K562 (cell line): ENCODE data around the gene ABT1. TPM values are rescaled to one million over a fixed set of nuclear protein-coding genes. Genes with fewer than 3 reads are reported as not detected.

ENCODE experiments used
- C11orf30 ChIP-seq: fragments of 450-650 bp; IDR thresholded peaks from 2 replicates; pipeline ENCODE4 v1.6.1; 2016; ENCODE audit warnings: low read depth, mild to moderate bottlenecking
- CXXC5 ChIP-seq: fragments of 250-450 bp; sonication (Bioruptor Pico); IDR thresholded peaks from 2 replicates; pipeline ENCODE4 v1.8.0; 2022; ENCODE audit warnings: inconsistent platforms, mild to moderate bottlenecking, moderate library complexity
- FOXA1 ChIP-seq: fragments of 450-650 bp; IDR thresholded peaks from 2 replicates; pipeline ENCODE4 v1.6.1; 2016; ENCODE audit warnings: mild to moderate bottlenecking, borderline replicate concordance
- IRF2 ChIP-seq: sonication (generic); formaldehyde crosslinking; IDR thresholded peaks from 2 replicates; pipeline ENCODE4 v1.8.1; 2022; ENCODE audit warnings: mild to moderate bottlenecking, missing genetic modification reagents
- ZNF311 ChIP-seq: fragments of 250-450 bp; sonication (Bioruptor Pico); IDR thresholded peaks from 2 replicates; pipeline ENCODE4 v1.4.0; 2020; ENCODE audit warnings: mild to moderate bottlenecking, moderate library complexity
- ZNF354B ChIP-seq: fragments of 250-450 bp; sonication (Bioruptor Pico); IDR thresholded peaks from 2 replicates; pipeline ENCODE4 v1.4.0; 2020
- ZNF76 ChIP-seq: fragments of 250-450 bp; sonication (Bioruptor Pico); IDR thresholded peaks from 2 replicates; pipeline ENCODE4 v1.4.0; 2020; ENCODE audit warnings: mild to moderate bottlenecking, moderate library complexity, borderline replicate concordance
- ZNF79 ChIP-seq: fragments of 250-450 bp; sonication (Bioruptor Pico); IDR thresholded peaks from 2 replicates; pipeline ENCODE4 v1.4.0; 2020; ENCODE audit warnings: low read depth, mild to moderate bottlenecking, moderate library complexity
- polyA plus RNA-seq, 8 experiments: library from polyadenylated mRNA; depleted of rRNA in 4 of 8; stranded (reverse) in 5 of 8; unstranded in 3 of 8; fragments of >200 nt; fragmentation: Nextera tagmentation in 2 of 8; fragmentation: Illumina TruSeq in 1 of 8; extraction: Ambion mirVana in 2 of 8; extraction: Trizol in 1 of 8; gene quantifications; 2 replicates each; pipeline versions ENCODE4 v1.2.1 to v1.2.3, GENCODE V29; 2011 to 2014; ENCODE audit warnings: inconsistent platforms in 1 of 8, missing spikeins in 1 of 8
- total RNA-seq, 7 experiments: library from RNA; depleted of rRNA in 6 of 7; stranded (reverse); fragments of >200 nt in 6 of 7; fragmentation: Illumina TruSeq in 2 of 7; extraction: Trizol in 2 of 7; gene quantifications; 2 replicates each; pipeline versions ENCODE4 v1.2.1 to v1.2.3, GENCODE V29; 2011 to 2021; ENCODE audit warnings: low replicate concordance in 1 of 7
- TF ChIP-seq, protein P1 (sequence below): conservative IDR thresholded peaks from 2 replicates; pipeline ENCODE4 v1.6.1; 2011; ENCODE audit warnings: low read depth, mild to moderate bottlenecking, low read length; ENCODE audit not compliant: control insufficient read depth
- TF ChIP-seq, protein P2 (sequence below): fragments of 150-350 bp; IDR thresholded peaks from 2 replicates; pipeline ENCODE4 v1.6.1; 2014; ENCODE audit warnings: low read depth, mild to moderate bottlenecking, low read length, borderline replicate concordance
- TF ChIP-seq, protein P3 (sequence below): fragments of 200-800 bp; sonication (Bioruptor generic); IDR thresholded peaks from 2 replicates; pipeline ENCODE4 v1.6.1; 2016; ENCODE audit warnings: missing genetic modification characterization, missing compliant biosample characterization
- TF ChIP-seq, protein P4 (sequence below), 3 experiments: fragments of 200-800 bp in 1 of 3; sonication (Bioruptor generic) in 1 of 3; sonication (generic) in 1 of 3; formaldehyde crosslinking in 1 of 3; IDR thresholded peaks; 2 replicates each; pipeline versions ENCODE4 v1.6.1 to v1.8.0; 2016 to 2022; ENCODE audit warnings: mild to moderate bottlenecking in 2 of 3, missing compliant biosample characterization in 2 of 3, missing genetic modification characterization in 2 of 3, missing genetic modification reagents in 1 of 3
- TF ChIP-seq, protein P5 (sequence below): fragments of 450-650 bp; IDR thresholded peaks from 2 replicates; pipeline ENCODE4 v1.6.1; 2018; ENCODE audit warnings: mild to moderate bottlenecking, low read depth; ENCODE audit not compliant: partially characterized antibody

ABT1 gene
- total and polyA plus RNA-seq, 9 of the 15 experiments (the other 6 are each of a cell fraction or from before 2014, with no cell fraction given) = 8.8 to 52.7 (median 40.7) TPM

DNA sequence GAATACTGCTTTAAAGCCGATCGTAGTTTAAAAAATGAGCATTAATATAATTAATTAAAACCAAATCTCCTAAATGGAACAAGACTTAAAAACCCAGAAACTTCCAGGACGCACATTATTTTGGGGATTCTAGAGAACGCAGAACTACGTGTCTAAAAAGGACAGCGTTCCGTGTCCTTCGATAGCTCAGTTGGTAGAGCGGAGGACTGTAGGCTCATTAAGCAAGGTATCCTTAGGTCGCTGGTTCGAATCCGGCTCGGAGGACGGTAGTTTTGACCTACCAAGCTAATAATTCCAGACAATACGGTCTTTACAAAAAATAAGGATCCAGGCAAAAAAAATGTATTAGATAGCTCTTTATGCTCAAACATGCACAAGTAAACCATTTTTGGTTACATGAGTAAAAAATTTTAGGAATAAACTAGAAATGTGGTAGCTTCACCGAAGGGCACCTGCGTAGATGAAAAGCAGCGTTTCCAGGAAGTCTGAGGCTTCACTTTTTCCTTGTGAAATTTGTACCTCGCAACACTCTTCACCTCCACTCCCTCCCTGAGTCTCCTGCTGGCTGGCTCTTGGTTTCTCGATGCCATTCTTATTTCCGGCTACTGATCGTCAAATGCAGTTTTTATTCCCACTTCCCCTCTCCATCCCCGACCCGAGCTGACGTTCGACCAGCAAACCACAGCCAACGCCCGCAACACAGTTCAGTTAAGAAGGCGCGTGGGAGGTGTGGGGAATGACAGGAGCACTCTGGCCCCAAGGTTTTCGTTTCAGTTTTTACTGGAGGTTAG lies 19.6 kb upstream of the ABT1 start (continued):
- TF ChIP-seq, protein P1, sequence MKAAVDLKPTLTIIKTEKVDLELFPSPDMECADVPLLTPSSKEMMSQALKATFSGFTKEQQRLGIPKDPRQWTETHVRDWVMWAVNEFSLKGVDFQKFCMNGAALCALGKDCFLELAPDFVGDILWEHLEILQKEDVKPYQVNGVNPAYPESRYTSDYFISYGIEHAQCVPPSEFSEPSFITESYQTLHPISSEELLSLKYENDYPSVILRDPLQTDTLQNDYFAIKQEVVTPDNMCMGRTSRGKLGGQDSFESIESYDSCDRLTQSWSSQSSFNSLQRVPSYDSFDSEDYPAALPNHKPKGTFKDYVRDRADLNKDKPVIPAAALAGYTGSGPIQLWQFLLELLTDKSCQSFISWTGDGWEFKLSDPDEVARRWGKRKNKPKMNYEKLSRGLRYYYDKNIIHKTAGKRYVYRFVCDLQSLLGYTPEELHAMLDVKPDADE = 0 out of 2 replicates have a peak, but pooled peaks have one; percentile 66
- TF ChIP-seq C11orf30 (no peak), CXXC5 (CRISPR knock-in tag) (peak; percentile 84), ZNF311 (0 out of 2 replicates have a peak, but pooled peaks have one; percentile 8), ZNF76 (CRISPR knock-in tag) (no peak), FOXA1 (no peak), ZNF354B (peak; percentile 6), ZNF79 (no peak), IRF2 (CRISPR knock-in tag) (no peak)
- TF ChIP-seq, protein P2, sequence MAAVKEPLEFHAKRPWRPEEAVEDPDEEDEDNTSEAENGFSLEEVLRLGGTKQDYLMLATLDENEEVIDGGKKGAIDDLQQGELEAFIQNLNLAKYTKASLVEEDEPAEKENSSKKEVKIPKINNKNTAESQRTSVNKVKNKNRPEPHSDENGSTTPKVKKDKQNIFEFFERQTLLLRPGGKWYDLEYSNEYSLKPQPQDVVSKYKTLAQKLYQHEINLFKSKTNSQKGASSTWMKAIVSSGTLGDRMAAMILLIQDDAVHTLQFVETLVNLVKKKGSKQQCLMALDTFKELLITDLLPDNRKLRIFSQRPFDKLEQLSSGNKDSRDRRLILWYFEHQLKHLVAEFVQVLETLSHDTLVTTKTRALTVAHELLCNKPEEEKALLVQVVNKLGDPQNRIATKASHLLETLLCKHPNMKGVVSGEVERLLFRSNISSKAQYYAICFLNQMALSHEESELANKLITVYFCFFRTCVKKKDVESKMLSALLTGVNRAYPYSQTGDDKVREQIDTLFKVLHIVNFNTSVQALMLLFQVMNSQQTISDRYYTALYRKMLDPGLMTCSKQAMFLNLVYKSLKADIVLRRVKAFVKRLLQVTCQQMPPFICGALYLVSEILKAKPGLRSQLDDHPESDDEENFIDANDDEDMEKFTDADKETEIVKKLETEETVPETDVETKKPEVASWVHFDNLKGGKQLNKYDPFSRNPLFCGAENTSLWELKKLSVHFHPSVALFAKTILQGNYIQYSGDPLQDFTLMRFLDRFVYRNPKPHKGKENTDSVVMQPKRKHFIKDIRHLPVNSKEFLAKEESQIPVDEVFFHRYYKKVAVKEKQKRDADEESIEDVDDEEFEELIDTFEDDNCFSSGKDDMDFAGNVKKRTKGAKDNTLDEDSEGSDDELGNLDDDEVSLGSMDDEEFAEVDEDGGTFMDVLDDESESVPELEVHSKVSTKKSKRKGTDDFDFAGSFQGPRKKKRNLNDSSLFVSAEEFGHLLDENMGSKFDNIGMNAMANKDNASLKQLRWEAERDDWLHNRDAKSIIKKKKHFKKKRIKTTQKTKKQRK = 0 out of 2 replicates have a peak, but pooled peaks have one; percentile 10
- TF ChIP-seq, protein P3, sequence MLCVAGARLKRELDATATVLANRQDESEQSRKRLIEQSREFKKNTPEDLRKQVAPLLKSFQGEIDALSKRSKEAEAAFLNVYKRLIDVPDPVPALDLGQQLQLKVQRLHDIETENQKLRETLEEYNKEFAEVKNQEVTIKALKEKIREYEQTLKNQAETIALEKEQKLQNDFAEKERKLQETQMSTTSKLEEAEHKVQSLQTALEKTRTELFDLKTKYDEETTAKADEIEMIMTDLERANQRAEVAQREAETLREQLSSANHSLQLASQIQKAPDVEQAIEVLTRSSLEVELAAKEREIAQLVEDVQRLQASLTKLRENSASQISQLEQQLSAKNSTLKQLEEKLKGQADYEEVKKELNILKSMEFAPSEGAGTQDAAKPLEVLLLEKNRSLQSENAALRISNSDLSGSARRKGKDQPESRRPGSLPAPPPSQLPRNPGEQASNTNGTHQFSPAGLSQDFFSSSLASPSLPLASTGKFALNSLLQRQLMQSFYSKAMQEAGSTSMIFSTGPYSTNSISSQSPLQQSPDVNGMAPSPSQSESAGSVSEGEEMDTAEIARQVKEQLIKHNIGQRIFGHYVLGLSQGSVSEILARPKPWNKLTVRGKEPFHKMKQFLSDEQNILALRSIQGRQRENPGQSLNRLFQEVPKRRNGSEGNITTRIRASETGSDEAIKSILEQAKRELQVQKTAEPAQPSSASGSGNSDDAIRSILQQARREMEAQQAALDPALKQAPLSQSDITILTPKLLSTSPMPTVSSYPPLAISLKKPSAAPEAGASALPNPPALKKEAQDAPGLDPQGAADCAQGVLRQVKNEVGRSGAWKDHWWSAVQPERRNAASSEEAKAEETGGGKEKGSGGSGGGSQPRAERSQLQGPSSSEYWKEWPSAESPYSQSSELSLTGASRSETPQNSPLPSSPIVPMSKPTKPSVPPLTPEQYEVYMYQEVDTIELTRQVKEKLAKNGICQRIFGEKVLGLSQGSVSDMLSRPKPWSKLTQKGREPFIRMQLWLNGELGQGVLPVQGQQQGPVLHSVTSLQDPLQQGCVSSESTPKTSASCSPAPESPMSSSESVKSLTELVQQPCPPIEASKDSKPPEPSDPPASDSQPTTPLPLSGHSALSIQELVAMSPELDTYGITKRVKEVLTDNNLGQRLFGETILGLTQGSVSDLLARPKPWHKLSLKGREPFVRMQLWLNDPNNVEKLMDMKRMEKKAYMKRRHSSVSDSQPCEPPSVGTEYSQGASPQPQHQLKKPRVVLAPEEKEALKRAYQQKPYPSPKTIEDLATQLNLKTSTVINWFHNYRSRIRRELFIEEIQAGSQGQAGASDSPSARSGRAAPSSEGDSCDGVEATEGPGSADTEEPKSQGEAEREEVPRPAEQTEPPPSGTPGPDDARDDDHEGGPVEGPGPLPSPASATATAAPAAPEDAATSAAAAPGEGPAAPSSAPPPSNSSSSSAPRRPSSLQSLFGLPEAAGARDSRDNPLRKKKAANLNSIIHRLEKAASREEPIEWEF (CRISPR knock-in tag) = no peak
- TF ChIP-seq, protein P4, sequence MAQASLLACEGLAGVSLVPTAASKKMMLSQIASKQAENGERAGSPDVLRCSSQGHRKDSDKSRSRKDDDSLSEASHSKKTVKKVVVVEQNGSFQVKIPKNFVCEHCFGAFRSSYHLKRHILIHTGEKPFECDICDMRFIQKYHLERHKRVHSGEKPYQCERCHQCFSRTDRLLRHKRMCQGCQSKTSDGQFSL (CRISPR knock-in tag; IDR thresholded peaks at IDR 0.05) = no peak
- TF ChIP-seq, protein P4 (tag; IDR thresholded peaks at IDR 0.05) = no peak
- TF ChIP-seq, protein P5, sequence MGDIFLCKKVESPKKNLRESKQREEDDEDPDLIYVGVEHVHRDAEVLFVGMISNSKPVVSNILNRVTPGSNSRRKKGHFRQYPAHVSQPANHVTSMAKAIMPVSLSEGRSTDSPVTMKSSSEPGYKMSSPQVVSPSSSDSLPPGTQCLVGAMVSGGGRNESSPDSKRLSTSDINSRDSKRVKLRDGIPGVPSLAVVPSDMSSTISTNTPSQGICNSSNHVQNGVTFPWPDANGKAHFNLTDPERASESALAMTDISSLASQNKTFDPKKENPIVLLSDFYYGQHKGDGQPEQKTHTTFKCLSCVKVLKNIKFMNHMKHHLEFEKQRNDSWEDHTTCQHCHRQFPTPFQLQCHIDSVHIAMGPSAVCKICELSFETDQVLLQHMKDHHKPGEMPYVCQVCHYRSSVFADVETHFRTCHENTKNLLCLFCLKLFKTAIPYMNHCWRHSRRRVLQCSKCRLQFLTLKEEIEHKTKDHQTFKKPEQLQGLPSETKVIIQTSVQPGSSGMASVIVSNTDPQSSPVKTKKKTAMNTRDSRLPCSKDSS = no peak
